Ovary (tissue), 9 donors: ENCODE data around the gene OR2A14. TPM values are rescaled to one million over a fixed set of nuclear protein-coding genes. Genes with fewer than 3 reads are reported as not detected.
A peak's percentile ranks its signal among the peaks of the same experiment; 100 is the strongest.
"Not testable (repeated sequence)": the region's sequence is repeated elsewhere in the genome, so short reads cannot be mapped to it uniquely, and the experiment has no call there.

Experiments
- DNase-seq, 5 donors: peaks; one replicate each; pipeline ENCODE4 v3.0.0-alpha.2; 2019 to 2020
- H3K27ac ChIP-seq, 2 donors: fragments of 200-600 bp; one replicate each; pipeline versions ENCODE4 v1.5.1 to v1.8.0; 2019 to 2022
- H3K27me3 ChIP-seq: fragments of 200-600 bp; one replicate; pipeline ENCODE4 v1.8.0; 2022
- H3K36me3 ChIP-seq: fragments of 200-600 bp; sonication (generic); one replicate; pipeline ENCODE4 v1.5.1; 2019
- H3K4me1 ChIP-seq: one replicate; pipeline ENCODE4 v1.8.1; 2013; ENCODE audit warnings: mild to moderate bottlenecking, moderate library complexity; ENCODE audit not compliant: insufficient read depth
- H3K4me3 ChIP-seq: fragments of 200-600 bp; sonication (generic); one replicate; pipeline ENCODE4 v1.5.1; 2017
- H3K9me3 ChIP-seq, 2 donors: fragments of 200-600 bp in 1 of 2; sonication (generic) in 1 of 2; one replicate each; pipeline versions ENCODE4 v1.5.1 to v1.8.1; 2013 to 2019; ENCODE audit warnings: mild to moderate bottlenecking in 1 of 2, moderate library complexity in 1 of 2
- CTCF ChIP-seq, 3 donors: fragments of 450-650 bp in 2 of 3; fragments of 200-600 bp in 1 of 3; IDR thresholded peaks; one replicate each; pipeline versions ENCODE4 v1.5.1 to v1.8.0; 2016 to 2022; ENCODE audit warnings: antibody characterized with exemption in 3 of 3, mild to moderate bottlenecking in 1 of 3
- EP300 ChIP-seq: sonication (generic); formaldehyde crosslinking; IDR thresholded peaks from one replicate; pipeline ENCODE4 v1.6.1; 2017; ENCODE audit warnings: antibody characterized with exemption
- POLR2A ChIP-seq: fragments of 450-650 bp; IDR thresholded peaks from one replicate; pipeline ENCODE4 v1.6.1; 2017; ENCODE audit warnings: antibody characterized with exemption, mild to moderate bottlenecking, moderate library complexity
- WGBS, 3 donors: extraction: QIAGEN DNeasy Blood & Tissue Kit in 1 of 3; methylation state at CpG; one replicate each; pipeline versions ENCODE4 v1.1.5 to v1.1.7; 2013 to 2017; 5-methylcytosine and 5-hydroxymethylcytosine counted together
- intact Hi-C, 4 donors: fragments of 100-400 bp; cut with DNase I; formaldehyde crosslinking; loops; one replicate each; pipeline versions ENCODE4 v1.11.0 to v1.15.1; 2022 to 2023
- polyA plus RNA-seq, 2 donors: library from polyadenylated mRNA; stranded (reverse); fragments of 200-250 nt in 1 of 2; fragments of 350-450 nt in 1 of 2; fragmentation: Illumina TruSeq in 1 of 2; extraction: RNeasy Lipid Tissue Mini Kit (QIAGEN cat#74804) in 1 of 2; gene quantifications; one replicate each; pipeline ENCODE4 v1.2.3, GENCODE V29; 2013 to 2014
- total RNA-seq, 7 donors: library from RNA; depleted of rRNA in 2 of 7; stranded (reverse); fragments of >200 nt in 2 of 7; fragmentation: NEBNext Ultra II Directional in 3 of 7; extraction: Animal tissue kit (Norgen Biotek cat#: 25700) in 3 of 7; gene quantifications; one replicate each; pipeline versions ENCODE4 v1.1.0 to v1.2.4, GENCODE V29; 2016 to 2023
- donor health status: DM: no; HTN: no; CAD: no; lungs with moderate emphysema.
- donor health status: DM: no; HTN: no; CAD: no.
- donor health status: Bipolar disorder and iron deficiency.
- donor health status: DM: yes; HTN: yes; CAD: no.
- donor health status: DM: no; HTN: no; CAD: no.
- donor health status: DM: yes; HTN: yes; CAD: no.

OR2A14 gene
- total and polyA plus RNA-seq, 9 donors: not detected

- Histone ChIP-seq H3K4me1 (no peaks in the 10 kb centered on the region), H3K27me3 (no peaks in the 10 kb centered on the region), H3K4me3 (no peak overlapping the region), H3K9me3 (no peaks in the 10 kb centered on the region), H3K27ac (no peak overlapping the region), H3K36me3 (no peaks in the 10 kb centered on the region)
- intact Hi-C loops: no loop called here
- 55 to 64% (median 64%) methylated on average over 8 of the region's 8 CpGs for whole genome bisulfite sequencing, 3 donors
- no peak for DNase-seq
- TF ChIP-seq CTCF (IDR thresholded peaks at IDR 0.05): no peak
- TF ChIP-seq EP300: no peak
- no peak for TF ChIP-seq POLR2A
Measured at GRCh38 chr7:144118341-144118740, 4.6 kb upstream of the OR2A14 start.

DNA sequence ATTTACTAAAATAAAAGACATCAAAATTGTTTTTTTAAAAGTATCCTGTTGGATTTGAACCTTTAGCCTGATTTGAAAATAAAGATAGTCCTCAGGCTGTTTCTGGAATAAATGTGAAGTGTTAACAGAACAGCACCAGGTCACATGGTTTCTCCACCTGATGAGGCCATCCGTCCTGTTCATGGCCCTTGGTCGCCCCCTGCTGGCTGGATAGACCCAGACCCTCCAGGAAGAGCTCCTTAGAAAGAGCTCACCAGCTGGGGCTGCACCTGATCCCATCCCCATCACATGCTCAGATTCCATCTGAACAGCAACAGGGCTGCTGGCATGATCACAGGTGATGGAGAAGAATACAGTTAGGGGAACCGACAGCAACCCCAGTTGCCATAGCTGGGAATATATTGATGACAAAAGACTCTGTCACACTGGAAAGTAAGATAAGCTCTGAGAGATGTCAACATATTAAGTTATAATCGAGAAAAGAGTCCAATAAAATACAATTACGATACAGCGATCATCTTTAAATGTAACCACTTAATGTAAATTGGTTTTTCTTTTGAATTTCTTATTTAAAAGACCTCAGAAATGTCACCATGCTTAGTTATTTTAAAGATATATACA is 4.8 kb downstream of the OR2A14 start:
- WGBS, 3 donors: 38 to 44% (median 41%) methylated on average over 6 of the region's 6 CpGs

DNA sequence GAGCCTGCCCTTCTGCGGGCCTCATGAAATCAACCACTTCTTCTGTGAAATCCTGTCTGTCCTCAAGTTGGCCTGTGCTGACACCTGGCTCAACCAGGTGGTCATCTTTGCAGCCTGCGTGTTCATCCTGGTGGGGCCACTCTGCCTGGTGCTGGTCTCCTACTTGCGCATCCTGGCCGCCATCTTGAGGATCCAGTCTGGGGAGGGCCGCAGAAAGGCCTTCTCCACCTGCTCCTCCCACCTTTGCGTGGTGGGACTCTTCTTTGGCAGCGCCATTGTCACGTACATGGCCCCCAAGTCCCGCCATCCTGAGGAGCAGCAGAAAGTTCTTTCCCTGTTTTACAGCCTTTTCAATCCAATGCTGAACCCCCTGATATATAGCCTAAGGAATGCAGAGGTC is 6.6 kb downstream of the OR2A14 start:
- intact Hi-C loops, H3K36me3 ChIP-seq, H3K27me3 ChIP-seq, H3K27ac ChIP-seq, H3K4me1 ChIP-seq, H3K9me3 ChIP-seq, DNase-seq, H3K4me3 ChIP-seq: not testable (repeated sequence)
- 90 to 92% (median 92%) methylated on average over 9 of the region's 9 CpGs for WGBS, 3 donors

More for the DNA sequence above, 4.8 kb downstream of the OR2A14 start:
- H3K9me3 ChIP-seq: no peaks in the 10 kb centered on the region
- H3K4me1 ChIP-seq: no peaks in the 10 kb centered on the region
- intact Hi-C loops: no loop called here
- no peak overlapping the region for H3K27ac ChIP-seq
- DNase-seq: peak; percentile 64 to 87 (median 81)
- no peak overlapping the region for H3K4me3 ChIP-seq
- no peaks in the 10 kb centered on the region for H3K27me3 ChIP-seq
- TF ChIP-seq CTCF (IDR thresholded peaks at IDR 0.05) (peak; percentile 38 to 54 (median 47)), POLR2A (no peak), EP300 (no peak)
- no peaks in the 10 kb centered on the region for H3K36me3 ChIP-seq

- Histone ChIP-seq H3K27me3 (no peaks in the 10 kb centered on the region), H3K4me3 (no peak overlapping the region), H3K4me1 (no peaks in the 10 kb centered on the region), H3K36me3 (no peaks in the 10 kb centered on the region), H3K27ac (no peak overlapping the region), H3K9me3 (no peaks in the 10 kb centered on the region)
- no peak for DNase-seq
- intact Hi-C loops: no loop called here
- TF ChIP-seq EP300: no peak
- no peak for TF ChIP-seq CTCF (IDR thresholded peaks at IDR 0.05)
- no peak for TF ChIP-seq POLR2A
- 87 to 92% (median 90%) methylated on average over 2 of the region's 2 CpGs for WGBS, 3 donors
Measured at GRCh38 chr7:144130730-144131129, 7.8 kb downstream of the OR2A14 start.

- intact Hi-C loops: no loop called here
- TF ChIP-seq POLR2A (no peak), EP300 (no peak), CTCF (IDR thresholded peaks at IDR 0.05) (no peak)
- no peak overlapping the region for H3K4me3 ChIP-seq
- no peaks in the 10 kb centered on the region for H3K27me3 ChIP-seq
- no peaks in the 10 kb centered on the region for H3K36me3 ChIP-seq
- no peaks in the 10 kb centered on the region for H3K9me3 ChIP-seq
- no peak overlapping the region for H3K27ac ChIP-seq
- 62 to 67% (median 65%) methylated on average over 3 of the region's 3 CpGs for WGBS, 3 donors
- no peaks in the 10 kb centered on the region for H3K4me1 ChIP-seq
- no peak for DNase-seq
Measured at GRCh38 chr7:144132262-144132661, 9.3 kb downstream of the OR2A14 start.
